ENCODE measurements around the gene ROR1. TPM values are rescaled to one million over a fixed set of nuclear protein-coding genes. Genes with fewer than 3 reads are reported as not detected.

The ROR1 gene
- total RNA-seq, 1 experiment from 2014 or later: 37.2 TPM

DNA sequence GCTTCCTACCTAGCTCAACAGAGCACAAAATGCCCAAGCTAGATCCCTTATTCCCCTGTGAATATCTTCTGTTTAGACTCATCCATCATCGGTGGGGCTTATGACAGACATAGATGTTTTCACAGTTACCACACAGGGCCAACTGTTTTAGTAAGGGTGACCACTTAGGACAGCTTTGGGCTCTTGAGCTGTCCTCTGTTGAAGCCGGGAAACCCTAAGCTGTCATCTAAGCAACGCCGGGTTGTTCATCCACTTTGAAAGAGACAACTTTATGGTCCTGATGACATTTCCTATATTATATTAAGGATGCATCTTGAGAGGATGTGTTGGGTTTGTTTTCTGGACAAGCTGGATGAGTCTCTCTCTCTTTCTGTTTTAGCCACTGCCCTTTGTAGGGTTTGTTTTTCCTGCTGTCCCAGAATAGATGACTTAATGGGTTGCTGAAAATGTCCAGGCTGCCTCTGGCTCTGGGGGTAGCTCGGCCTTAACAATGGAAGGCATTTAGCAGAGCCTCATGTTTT is 319.1 kb downstream of the ROR1 start:
- ChIA-PET CTCF (no interaction called here), POLR2A (no interaction called here)
- no peak overlapping the region for H3K27ac Mint-ChIP-seq (ENCODE audit: unreplicated experiment)
- no peak overlapping the region for H3K4me3 ChIP-seq (ENCODE audit: low read depth, low read length)
- peaks cover 6% of the 10 kb centered on the region for H3K36me3 Mint-ChIP-seq (ENCODE audit: insufficient read depth, unreplicated experiment)
- intact Hi-C loops (cut with micrococcal nuclease; ENCODE audit: unreplicated experiment): no loop called here
- H3K4me1 ChIP-seq: no peaks in the 10 kb centered on the region
- TF ChIP-seq, protein P1, sequence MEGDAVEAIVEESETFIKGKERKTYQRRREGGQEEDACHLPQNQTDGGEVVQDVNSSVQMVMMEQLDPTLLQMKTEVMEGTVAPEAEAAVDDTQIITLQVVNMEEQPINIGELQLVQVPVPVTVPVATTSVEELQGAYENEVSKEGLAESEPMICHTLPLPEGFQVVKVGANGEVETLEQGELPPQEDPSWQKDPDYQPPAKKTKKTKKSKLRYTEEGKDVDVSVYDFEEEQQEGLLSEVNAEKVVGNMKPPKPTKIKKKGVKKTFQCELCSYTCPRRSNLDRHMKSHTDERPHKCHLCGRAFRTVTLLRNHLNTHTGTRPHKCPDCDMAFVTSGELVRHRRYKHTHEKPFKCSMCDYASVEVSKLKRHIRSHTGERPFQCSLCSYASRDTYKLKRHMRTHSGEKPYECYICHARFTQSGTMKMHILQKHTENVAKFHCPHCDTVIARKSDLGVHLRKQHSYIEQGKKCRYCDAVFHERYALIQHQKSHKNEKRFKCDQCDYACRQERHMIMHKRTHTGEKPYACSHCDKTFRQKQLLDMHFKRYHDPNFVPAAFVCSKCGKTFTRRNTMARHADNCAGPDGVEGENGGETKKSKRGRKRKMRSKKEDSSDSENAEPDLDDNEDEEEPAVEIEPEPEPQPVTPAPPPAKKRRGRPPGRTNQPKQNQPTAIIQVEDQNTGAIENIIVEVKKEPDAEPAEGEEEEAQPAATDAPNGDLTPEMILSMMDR (IDR thresholded peaks at IDR 0.05; ENCODE audit: insufficient read depth in 1 of 2, low read depth in 1 of 2, low read length in 1 of 2, severe bottlenecking in 1 of 2, unreplicated experiment in 1 of 2): no peak
- no peaks in the 10 kb centered on the region for H3K36me3 ChIP-seq (ENCODE audit: control insufficient read depth, insufficient read depth, low read length)
- H3K27me3 ChIP-seq (replicated peaks; ENCODE audit: control insufficient read depth, insufficient read depth, low read length): no peaks in the 10 kb centered on the region
- no peaks in the 10 kb centered on the region for H3K9me3 Mint-ChIP-seq (ENCODE audit: unreplicated experiment)
- H3K27me3 Mint-ChIP-seq (ENCODE audit: insufficient read depth, unreplicated experiment): no peaks in the 10 kb centered on the region
- no peak overlapping the region for H3K4me3 Mint-ChIP-seq (ENCODE audit: unreplicated experiment)
- BruUV-seq (replicated peaks): no TSS peak
- H3K4me1 Mint-ChIP-seq (ENCODE audit: low read depth, unreplicated experiment): peaks cover 5% of the 10 kb centered on the region
- DNase-seq: no peak
- no peaks in the 10 kb centered on the region for H3K9me3 ChIP-seq

- Histone ChIP-seq H3K4me1 (no peaks in the 10 kb centered on the region), H3K4me3 (ENCODE audit: low read depth, low read length) (no peak overlapping the region), H3K9me3 (no peaks in the 10 kb centered on the region), H3K36me3 (ENCODE audit: control insufficient read depth, insufficient read depth, low read length) (no peaks in the 10 kb centered on the region), H3K27me3 (replicated peaks; ENCODE audit: control insufficient read depth, insufficient read depth, low read length) (no peaks in the 10 kb centered on the region)
- no TSS peak for BruUV-seq (replicated peaks)
- TF ChIP-seq, protein P1 (IDR thresholded peaks at IDR 0.05; ENCODE audit: insufficient read depth in 1 of 2, low read depth in 1 of 2, low read length in 1 of 2, severe bottlenecking in 1 of 2, unreplicated experiment in 1 of 2): no peak
- no peaks in the 10 kb centered on the region for H3K9me3 Mint-ChIP-seq (ENCODE audit: unreplicated experiment)
- no peak overlapping the region for H3K27ac Mint-ChIP-seq (ENCODE audit: unreplicated experiment)
- intact Hi-C loops (cut with micrococcal nuclease; ENCODE audit: unreplicated experiment): no loop called here
- no peaks in the 10 kb centered on the region for H3K27me3 Mint-ChIP-seq (ENCODE audit: insufficient read depth, unreplicated experiment)
- DNase-seq: no peak
- H3K4me3 Mint-ChIP-seq (ENCODE audit: unreplicated experiment): no peak overlapping the region
- H3K4me1 Mint-ChIP-seq (ENCODE audit: low read depth, unreplicated experiment): peaks cover 5% of the 10 kb centered on the region
- ChIA-PET POLR2A (no interaction called here), CTCF (no interaction called here)
- H3K36me3 Mint-ChIP-seq (ENCODE audit: insufficient read depth, unreplicated experiment): peaks cover 12% of the 10 kb centered on the region
These were observed 320.1 kb downstream of the ROR1 start for GRCh38 chr1:64093941-64094340.

GRCh38 chr1:64095832-64096231 is 322.0 kb downstream of the ROR1 start:
- DNase-seq: no peak
- Mint-ChIP-seq H3K27me3 (ENCODE audit: insufficient read depth, unreplicated experiment) (no peaks in the 10 kb centered on the region), H3K4me1 (ENCODE audit: low read depth, unreplicated experiment) (peaks cover 5% of the 10 kb centered on the region), H3K4me3 (ENCODE audit: unreplicated experiment) (no peak overlapping the region), H3K9me3 (ENCODE audit: unreplicated experiment) (no peaks in the 10 kb centered on the region), H3K36me3 (ENCODE audit: insufficient read depth, unreplicated experiment) (peaks cover 6% of the 10 kb centered on the region), H3K27ac (ENCODE audit: unreplicated experiment) (no peak overlapping the region)
- no peaks in the 10 kb centered on the region for H3K27me3 ChIP-seq (replicated peaks; ENCODE audit: control insufficient read depth, insufficient read depth, low read length)
- TF ChIP-seq, protein P1 (IDR thresholded peaks at IDR 0.05; ENCODE audit: insufficient read depth in 1 of 2, low read depth in 1 of 2, low read length in 1 of 2, severe bottlenecking in 1 of 2, unreplicated experiment in 1 of 2): no peak
- no peaks in the 10 kb centered on the region for H3K9me3 ChIP-seq
- BruUV-seq (replicated peaks): no TSS peak
- CTCF ChIA-PET: no interaction called here
- intact Hi-C loops (cut with micrococcal nuclease; ENCODE audit: unreplicated experiment): no loop called here
- H3K4me3 ChIP-seq (ENCODE audit: low read depth, low read length): no peak overlapping the region
- H3K4me1 ChIP-seq: no peaks in the 10 kb centered on the region
- H3K36me3 ChIP-seq (ENCODE audit: control insufficient read depth, insufficient read depth, low read length): no peaks in the 10 kb centered on the region
- POLR2A ChIA-PET: no interaction called here

Measured in Caco-2 (cell line).